GM12865 (cell line): ENCODE results near the gene FAM81A.
"Not testable (repeated sequence)": the region's sequence is repeated elsewhere in the genome, so short reads cannot be mapped to it uniquely, and the experiment has no call there.

Source experiments
- DNase-seq: peaks from one replicate; pipeline ENCODE4 v3.0.0; 2010; ENCODE audit warnings: low read depth
- H3K4me3 ChIP-seq: 2 replicates; pipeline ENCODE4 v1.5.1; 2011; ENCODE audit warnings: mild to moderate bottlenecking, low read depth, low read length, control low read depth
- TF ChIP-seq, protein P1 (sequence below): IDR thresholded peaks from 2 replicates; pipeline ENCODE4 v1.5.1; 2011; ENCODE audit warnings: low read length, control low read depth, low read depth, inconsistent platforms; ENCODE audit not compliant: insufficient read depth; ENCODE audit errors: missing control alignments

FAM81A gene

DNA sequence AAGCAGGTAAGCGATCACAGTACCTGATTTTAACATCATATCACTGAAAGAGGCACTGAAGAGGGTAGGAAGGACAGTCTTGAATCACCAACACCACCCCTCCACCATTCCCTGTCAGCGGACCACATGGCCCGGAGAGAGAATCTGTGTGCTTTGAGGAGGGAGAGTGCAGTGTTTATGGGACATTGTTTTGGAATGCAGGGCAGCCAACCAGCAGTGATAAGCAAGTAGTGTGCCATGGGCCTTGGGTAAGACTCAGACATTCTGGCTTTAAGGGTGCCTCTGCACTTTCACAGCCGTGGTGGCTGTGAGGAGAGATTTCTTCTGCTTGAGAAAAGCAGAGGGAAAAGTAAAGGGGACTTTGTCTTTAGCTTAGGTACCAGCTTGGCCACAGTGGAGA is 46.4 kb downstream of the FAM81A start:
- no peak overlapping the region for H3K4me3 ChIP-seq
- DNase-seq, result no peak
- TF ChIP-seq, protein P1, sequence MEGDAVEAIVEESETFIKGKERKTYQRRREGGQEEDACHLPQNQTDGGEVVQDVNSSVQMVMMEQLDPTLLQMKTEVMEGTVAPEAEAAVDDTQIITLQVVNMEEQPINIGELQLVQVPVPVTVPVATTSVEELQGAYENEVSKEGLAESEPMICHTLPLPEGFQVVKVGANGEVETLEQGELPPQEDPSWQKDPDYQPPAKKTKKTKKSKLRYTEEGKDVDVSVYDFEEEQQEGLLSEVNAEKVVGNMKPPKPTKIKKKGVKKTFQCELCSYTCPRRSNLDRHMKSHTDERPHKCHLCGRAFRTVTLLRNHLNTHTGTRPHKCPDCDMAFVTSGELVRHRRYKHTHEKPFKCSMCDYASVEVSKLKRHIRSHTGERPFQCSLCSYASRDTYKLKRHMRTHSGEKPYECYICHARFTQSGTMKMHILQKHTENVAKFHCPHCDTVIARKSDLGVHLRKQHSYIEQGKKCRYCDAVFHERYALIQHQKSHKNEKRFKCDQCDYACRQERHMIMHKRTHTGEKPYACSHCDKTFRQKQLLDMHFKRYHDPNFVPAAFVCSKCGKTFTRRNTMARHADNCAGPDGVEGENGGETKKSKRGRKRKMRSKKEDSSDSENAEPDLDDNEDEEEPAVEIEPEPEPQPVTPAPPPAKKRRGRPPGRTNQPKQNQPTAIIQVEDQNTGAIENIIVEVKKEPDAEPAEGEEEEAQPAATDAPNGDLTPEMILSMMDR, result no peak

DNA sequence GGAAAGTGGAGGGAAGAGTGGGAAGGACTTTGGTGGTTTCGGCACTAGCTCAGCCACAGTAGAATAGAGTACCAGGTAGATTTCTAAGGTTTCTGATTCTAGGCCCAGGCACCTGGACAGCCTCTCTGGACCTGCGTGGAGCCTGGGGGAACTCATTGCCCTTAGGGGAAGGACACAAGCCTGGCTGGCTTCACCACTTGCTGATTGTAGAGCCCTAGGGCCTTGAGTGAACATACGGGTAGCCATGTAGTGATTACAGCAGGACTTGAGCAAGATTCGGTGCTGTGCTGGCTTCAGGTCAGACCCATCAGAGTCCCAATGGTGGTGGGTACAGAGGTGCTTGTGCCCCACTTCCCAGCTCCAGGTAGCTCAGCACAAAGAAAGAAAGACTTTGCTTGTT is 47.0 kb downstream of the FAM81A start:
- DNase-seq, result no peak
- TF ChIP-seq, protein P1, result no peak
- H3K4me3 ChIP-seq, result no peak overlapping the region

DNA sequence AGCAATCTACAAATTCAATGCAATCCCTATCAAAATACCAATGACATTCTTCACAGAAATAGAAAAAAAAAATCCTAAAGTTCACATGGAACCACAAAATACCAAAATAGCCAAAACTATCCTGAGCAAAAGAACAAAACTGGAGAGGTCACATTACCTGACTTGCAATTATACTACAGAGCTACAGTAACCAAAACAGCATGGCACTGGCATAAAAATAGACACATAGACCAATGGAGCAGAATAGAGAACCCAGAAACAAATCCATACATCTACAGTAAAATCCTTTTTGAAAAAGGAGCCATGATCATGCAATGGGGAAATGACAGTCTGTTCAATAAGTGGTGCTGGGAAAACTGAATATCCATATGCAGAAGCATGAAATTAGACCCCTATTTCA is 51.5 kb downstream of the FAM81A start:
- not testable (repeated sequence) for H3K4me3 ChIP-seq, DNase-seq

DNA sequence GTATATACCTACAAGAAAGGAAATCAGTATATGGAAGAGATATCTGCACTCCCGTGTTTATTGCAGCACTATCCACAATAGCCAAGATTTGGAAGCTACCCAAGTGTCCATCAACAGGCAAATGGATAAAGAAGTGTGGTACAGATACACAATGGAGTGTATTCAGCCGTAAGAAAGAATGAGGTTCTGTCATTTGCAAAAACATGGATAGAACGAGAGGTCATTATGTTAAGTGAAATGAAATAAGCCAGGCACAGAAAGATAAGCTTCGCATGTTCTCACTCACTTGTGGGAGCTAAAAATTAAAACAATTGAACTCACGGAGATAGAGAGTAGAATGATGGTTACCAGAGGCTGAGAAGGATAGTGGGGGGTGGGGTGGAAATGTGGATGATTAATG is 53.1 kb downstream of the FAM81A start:
- TF ChIP-seq, protein P1, result no peak
- H3K4me3 ChIP-seq, result no peak overlapping the region
- DNase-seq, result no peak

DNA sequence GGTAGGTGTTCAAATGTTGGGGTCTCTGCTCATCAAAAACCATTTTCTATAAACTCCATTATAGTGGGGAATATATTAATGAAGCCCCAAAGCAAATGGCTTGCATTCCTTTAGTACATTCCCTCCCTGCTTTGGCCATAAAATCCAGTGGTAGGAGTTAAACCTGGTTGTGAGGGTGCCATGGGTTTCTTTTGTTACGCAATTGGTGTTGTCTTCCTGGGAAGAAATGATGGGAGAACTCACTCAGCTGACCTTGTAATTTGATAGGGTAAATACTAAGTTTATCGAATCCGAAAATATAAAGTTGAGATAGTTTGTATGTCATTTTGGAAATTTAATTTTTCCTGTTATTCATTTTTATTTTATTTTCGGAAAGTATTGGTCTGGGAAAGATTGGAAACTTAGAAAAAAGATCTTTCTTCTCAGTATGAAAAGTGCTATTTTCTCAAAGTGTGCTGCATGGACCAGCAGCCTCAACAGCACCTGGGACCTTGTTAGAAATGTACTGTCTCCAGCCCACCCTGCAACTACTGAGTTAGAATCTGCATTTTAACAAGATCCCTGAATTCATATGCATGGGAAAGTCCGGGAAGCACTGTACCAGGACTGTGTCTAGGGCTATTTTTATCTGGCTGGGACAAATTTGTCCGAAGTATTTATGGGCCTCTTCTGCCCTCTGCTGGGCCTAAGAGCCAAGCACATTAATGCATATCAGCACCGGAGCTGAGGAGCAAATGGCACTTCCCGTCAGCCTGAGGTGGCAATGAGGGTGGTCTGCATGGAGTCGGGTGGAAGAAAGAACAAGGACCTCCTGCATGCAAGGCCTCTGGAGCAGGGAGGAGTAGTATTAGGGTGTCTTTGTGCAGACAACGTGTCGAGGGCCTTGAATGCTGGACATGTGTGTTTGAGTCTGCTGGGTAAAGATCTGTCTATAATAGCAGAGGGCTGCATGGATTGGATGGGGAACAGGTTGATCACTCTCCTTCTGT is 54.7 kb downstream of the FAM81A start:
- no peak overlapping the region for H3K4me3 ChIP-seq
- peak; percentile 73 for DNase-seq
- TF ChIP-seq, protein P1, result peak; percentile 81

DNA sequence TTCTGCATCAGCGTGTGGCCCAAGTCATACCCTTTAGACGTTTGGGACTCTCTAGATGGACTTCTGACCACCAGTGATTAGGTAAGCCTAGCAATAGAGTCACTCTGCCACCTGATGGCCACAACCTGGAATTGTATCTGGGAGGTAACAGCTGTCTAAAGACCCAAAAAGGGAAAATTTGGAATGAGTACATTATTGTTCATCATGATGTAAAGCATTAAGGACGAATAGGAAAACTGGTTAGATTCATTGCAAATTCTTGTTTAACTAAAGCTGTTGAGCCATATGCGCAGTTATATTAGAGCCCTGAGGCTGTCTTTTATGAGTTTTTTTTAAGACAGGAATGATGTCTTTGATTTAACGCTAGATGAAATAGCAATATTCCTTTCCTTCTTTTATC is 63.6 kb downstream of the FAM81A start:
- TF ChIP-seq, protein P1, result peak; percentile 75
- no peak overlapping the region for H3K4me3 ChIP-seq
- DNase-seq, result peak; percentile 76

DNA sequence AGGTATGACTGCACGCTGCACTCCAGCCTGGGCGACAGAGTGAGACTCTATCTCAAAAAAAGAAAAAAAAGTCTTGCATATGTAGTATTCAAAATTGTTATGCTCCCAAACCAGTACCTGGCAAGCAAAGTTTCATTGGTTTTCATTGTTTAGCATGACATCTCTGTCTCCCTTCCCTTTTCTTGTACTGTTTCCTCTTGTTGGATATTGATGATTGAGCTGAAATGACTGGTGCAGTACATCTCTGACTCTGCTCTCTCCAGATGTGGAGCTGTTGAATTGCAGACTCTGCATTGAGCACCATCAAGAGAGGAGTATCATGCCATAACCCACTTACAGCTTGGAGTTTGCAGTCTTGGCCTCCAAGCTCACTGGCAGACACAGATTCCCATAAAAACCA is 77.2 kb downstream of the FAM81A start:
- H3K4me3 ChIP-seq, result no peak overlapping the region
- DNase-seq, result no peak
- TF ChIP-seq, protein P1, result no peak
